Dermis blood vessel endothelial cell (primary cell): Measurements from ENCODE around the gene SIT1. TPM values are rescaled to one million over a fixed set of nuclear protein-coding genes. Genes with fewer than 3 reads are reported as not detected.
"Not testable (repeated sequence)": the region's sequence is repeated elsewhere in the genome, so short reads cannot be mapped to it uniquely, and the experiment has no call there.

Experiments used
- DNase-seq: peaks from one replicate; pipeline ENCODE4 v3.0.0; 2010
- total RNA-seq: library from RNA; depleted of rRNA; stranded (reverse); fragments of >200 nt; gene quantifications from 2 replicates; pipeline ENCODE4 v1.2.3, GENCODE V29; 2014

The SIT1 gene
- total RNA-seq, 1 donor from 2014 or later, result not detected

DNA sequence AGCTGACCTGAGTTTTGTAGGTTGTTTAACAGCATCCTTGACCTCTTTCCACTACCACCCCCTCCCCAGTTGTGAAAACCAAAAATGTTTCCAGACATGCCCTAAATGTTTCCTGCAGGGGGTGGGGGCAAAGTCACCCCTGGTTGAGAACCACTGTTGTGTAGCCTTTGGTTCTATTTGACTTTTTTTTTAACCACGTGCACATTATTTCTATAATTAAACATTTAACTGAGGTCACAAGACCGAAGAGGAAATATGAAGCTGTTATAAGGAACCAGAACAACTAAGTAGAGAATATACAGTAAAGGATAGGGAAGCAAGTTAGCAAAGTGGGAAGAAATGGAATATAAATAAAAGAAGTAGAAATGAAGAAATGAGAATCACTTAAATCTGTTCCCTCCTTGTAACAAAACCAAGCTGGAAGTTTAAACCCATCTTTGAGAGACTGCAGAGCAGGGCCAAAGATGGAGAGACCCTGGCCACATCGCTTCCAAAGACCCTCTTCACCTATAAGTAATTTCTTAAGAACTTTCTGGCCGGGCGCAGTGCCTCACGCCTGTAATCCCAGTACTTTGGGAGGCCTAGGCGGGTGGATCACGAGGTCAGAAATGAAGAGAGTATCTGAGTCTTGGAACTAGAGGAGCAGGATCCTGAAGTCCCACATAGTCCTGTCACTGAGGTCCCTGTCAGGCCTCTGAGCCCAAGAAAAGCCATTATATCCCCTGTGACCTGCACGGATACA, 14.4 kb downstream of the SIT1 start:
- DNase-seq, result no peak

DNA sequence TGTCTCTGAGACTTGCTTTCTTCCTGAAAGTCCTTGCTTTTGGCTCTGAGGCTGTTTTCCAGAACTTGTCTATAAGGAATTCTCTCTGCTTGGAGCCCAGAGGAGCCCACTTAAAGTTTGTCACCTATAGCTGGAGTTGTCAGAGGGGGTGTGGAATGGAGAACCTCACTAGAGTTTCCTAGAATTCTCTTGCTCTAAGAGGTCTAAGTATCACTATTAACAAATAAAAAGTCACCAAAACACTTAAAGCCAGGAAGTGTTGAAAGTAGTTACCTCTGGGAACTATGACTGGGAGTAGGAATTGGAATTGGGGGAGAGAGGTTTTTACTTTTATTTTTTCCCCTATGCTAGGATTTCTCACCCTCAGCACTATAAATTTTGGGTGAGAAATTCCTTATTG, 15.0 kb downstream of the SIT1 start:
- no peak for DNase-seq

DNA sequence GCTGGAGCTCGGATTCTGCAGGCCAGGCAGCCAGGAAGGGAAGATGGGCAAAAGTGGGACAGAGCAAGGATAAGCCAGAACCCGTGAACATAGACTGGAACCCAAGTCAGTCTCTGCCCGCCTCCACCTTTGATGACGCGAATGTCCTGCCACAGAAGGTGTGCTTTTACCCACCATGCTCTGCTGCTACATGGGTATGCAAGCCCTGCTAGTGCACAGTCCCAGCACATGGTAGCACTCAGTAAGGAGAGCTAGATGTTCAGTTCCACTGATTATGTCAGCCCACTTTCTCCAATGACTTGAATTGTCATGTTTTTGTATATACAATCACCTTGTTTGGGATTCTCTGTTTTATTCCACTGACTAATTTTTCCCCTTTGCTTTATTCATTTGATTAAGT, 21.1 kb downstream of the SIT1 start:
- DNase-seq, result no peak

DNA sequence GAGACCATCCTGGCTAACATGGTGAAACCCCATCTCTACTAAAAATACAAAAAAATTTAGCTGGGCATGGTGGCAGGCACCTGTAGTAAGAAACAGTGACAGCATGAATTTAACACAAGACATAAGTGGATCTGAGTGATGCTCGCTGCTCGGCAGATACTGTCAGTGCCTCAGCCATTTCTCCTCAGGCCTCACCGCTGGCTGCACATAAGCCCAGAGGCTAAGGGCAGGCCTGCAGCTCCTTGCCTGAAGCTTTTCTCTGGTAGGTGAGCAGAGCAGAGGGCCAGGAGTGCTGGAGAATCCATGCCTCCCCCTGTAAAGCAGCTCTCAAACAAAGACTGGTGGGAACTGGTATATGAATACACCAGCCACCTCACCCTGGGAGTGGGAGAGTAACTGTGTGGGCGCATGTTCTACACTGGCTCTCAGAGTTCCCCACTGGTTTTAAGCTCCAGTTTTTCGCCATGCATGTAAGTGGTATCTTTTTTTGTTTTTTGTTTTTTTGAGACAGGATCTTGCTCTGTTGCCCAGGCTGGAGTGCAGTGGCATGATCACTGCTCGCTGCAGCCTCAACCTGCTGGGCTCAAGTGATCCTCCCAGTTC, 22.2 kb downstream of the SIT1 start:
- DNase-seq, result no peak

DNA sequence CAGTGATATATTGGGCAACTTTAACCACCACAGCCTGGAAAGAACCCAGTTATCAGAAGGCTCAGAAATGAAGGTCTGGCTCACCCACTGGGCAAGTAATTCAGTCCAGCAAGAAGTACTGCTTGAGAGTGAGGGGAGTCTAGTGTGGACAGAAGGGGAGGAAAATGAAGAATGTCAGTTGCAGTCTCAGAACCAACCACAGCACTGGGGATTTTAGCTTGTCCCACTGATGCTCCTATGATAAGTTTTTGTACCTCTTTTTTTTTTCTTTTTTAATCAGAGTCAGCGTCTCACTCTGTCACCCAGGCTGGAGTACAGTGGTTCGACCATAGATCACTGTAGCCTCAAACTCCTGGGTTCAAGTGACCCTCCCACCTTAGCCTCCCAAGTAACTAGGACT, 23.2 kb downstream of the SIT1 start:
- DNase-seq, result no peak

DNA sequence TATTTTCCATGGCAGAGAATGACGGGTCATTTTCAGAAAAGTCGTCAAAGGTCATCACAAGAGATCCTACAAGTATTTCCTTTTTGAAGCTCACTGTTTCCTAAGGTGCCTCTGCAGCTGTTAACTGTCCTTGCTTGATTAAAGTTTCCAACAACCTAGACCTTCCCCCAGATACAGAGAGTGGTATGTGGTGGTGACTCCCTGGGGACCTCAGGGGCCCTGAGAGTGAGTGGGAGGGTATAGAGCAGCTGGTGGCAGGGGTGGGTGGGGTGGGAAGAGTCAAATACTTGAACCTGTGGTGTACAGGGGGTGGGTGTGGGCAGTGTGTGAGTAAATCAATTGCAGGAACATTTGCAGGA, 31.0 kb downstream of the SIT1 start:
- no peak for DNase-seq

DNA sequence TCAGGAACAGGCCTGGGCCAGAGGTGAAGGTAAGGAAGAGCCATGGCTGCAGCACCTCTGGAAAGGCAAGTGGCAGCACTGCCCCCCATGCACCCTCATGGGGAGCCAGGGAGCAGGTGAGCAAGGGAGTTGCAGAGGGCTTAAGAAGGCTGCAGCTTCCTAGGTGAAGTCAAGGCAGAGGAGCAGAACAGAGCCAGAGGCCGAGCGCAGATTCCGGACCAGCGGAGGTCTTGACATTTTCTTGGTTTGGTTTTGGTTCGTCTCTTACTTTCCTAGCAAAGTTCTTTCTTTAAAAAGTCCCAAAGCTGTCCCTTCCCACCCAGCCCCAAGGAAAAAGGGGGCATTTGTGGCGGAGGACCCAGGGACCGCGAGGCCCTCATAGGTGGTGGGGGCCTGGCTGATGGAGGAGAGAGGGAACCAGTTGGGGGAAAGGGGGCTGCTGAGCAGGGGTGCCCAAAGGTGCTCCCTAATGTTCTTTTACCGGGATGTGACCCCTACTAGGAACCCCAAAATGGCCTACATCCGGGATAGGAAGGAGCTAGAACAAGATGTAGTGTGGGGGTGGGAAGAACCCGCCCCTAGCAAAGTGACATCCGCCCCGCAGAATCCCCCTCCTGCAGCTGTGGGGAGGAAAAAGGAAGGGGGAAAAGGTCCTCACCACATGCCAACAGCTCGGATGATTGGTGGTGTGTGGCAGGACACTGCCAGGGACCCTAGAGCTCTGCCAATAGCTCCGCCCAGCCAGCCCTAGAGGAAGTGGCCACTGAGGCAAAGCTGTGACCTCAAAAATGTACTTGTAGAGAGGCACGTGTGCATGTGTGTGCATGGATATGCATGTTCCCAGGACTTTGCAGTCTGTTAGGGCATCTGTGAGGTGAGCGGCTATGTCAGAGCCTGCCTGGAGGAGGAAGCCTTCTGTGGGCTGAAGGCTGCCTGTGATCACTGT, 31.6 kb downstream of the SIT1 start:
- DNase-seq, result no peak

DNA sequence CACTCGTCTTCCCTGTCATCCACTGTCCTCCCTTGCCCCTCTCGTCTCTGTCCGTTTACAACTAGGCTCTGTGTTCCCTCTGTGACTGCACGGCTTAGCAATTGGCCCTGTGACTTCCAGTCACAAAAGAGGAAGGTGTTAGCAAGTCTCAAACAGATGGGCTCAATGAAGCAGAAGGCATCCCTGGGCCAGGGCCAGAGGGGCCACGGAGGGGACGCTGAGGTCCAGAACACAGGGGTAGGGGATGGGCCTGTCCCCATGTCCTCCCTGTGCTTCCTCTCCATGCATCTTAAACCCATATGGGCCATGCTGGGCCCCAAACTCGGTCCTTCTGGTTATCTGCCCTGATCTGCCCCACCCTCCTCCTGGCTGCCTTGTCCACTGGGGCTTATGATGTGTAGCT, 32.4 kb downstream of the SIT1 start, which contains the start of gene CD72:
Gene CD72 (minus strand): TSS at position 89 of the 403 bp plus-strand sequence. CDS start 110 bp downstream, outside the sequence.
- no peak for DNase-seq

DNA sequence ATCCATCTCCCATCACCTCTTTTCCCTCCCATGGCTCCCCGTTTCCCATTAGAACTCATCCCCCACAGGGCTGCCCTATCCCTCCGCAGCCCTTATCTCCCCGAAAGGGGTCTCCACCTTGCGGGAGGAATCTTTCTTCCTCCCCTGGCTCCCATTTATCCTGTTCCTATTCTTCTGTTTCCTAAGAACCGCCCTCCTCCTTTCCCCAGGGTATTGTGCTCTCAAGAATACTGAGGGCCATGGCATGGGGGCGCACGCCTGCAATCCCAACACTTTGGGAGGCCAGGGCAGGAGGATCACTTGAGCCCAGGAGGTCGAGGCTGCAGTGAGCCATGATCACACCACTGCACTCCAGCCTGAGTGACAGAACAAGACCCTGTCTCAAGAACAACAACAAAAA, 33.2 kb downstream of the SIT1 start:
- no peak for DNase-seq

DNA sequence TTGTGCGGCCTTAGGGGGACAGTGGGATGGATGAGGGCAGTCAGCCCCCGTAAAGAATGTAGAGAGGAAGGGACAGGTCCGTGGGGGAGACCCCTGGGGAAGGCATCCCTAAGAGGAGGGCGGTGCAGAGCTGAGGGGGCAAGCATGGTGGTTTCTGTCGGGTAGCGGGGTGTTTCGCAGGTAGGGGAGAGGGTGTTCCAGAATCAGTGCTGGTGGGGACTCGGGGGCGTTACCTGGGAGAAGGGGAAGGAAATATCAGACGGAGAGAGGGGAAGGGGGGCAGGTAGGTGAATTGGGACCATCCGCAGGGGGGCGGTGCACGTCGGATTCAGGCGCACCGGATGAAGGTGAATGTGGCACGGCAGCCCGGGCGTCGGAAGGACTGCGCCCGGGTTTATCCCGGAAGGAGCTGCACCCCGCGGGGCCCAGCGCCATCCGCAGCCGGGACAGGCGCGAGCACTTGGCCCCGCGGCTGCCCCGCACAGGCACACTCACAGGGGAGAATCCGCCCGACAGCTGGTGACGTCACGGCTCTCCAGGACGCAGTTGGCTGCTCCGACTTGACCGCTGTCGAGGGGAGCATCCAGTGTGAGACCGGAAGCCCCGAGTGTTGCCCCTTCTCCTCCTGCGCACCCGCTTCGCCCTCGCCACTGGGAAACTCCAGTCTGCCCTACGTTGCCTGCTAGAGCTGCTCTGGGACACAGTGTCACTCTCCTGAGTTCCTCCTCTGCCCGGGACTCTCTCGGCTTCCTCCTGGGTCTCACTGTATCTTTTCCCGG, 33.9 kb downstream of the SIT1 start:
- peak; percentile 49 for DNase-seq

DNA sequence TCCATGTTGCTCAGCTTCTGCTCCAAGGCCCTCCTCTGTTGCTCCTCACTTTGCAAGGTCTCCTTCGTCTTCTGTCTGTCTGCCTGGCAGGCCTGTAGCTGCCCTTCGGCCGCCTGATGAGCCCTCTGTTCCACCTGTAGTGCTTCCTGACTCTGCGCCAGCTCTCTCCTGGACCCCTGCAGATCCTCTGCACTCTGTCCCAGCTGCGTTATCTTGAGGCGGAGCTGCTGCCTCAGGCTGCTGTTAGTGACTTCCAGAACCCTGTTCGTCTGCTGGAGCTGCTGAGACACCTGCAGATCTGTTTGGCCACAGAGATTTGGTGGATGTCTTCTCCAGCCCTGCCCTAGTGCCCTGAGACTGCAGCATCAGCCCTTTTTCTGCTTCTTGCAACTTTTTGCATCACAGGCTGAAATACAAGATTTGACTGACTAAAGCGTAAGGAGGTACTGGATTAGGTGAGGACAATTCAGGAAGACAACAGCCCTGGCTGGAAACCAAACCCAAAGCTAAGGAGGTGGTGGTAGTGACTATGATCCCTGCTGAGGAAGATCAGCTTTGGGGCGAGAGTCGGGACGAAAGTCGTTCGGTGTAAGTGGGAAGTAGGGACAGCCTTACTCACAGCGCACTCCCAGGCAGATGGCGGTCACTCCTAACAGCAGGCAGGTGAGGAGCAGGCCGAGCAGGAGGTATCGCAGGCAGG, 34.6 kb downstream of the SIT1 start:
- no peak for DNase-seq

DNA sequence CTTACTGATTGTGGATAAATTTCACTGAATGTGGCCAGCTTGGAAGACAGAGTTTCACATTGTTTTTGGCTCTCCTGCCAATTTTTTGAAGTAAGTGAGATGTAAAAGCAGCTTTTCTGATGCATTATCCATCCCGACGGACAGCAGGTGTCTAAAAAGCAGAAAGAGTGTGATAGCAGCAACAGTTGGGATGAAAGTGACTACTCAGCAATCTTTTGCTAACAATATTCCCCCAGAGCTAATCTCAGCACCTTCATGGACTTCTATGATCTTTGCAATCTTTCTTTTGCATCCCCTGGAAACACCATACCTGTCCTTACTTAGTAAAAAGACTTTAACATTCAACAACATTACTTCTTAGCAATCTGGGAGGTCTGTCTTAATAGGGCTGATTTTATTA, 37.9 kb downstream of the SIT1 start:
- no peak for DNase-seq

DNA sequence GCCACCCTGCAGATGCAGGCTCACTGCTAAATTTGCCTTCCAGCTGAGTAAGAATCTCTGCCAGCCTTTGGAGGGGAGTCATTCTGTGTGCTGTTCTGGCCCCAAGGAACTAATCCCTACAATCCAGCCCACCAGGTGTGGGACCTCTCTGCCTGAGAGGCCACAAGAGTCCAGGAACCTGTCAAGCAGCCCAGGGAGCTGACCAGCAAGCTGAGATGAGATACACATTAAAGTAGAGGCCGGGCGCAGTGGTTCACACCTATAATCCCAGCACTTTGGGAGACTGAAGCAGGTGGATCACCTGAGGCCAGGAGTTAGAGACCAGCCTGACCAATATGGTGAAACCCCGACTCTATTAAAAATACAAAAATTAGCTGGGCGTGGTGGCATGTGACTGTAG, 38.7 kb downstream of the SIT1 start:
- not testable (repeated sequence) for DNase-seq

DNA sequence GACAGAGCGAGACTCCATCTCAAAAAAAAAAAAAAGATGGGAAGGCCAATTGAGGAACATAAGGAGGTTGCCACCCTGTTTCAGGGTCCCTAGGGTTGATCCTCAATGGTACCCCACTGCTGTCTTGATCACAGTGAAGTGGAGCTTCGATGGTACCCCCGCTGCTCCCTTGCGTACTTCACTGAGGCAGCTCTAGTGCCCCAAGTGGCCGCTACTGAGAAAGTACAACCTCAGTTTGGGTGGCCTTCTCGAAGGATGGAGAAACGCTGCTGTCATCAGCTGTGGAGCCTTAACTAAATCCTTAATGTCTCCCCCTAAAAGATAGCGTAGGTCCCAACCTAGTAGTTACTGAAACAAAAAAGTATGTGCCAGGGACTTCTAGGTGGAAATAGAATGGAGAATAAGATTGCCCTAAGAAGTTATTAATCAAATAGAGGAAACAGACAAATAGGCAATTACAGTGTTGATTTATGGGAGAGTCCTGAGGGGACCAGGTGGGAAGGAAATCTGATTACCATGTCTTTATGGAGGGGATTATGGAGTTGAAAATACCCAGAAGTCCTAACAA, 39.4 kb downstream of the SIT1 start:
- DNase-seq, result peak; percentile 70

DNA sequence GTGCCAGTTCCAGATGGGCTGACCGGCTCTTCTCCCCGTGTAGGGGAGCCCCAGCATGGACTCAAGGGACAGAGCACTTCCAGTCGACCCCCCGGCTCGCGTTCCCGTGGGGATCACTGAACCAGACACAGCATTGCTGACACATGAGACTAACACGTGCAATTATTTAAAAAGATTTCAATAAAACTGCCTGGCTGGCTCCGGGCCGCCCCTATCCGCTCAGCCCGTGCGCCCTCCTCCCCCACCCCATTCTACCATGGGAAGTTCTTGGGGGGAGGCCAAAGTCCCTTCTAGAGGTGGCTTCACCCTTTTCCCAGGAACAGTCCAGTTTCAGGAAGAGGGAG, 40.9 kb downstream of the SIT1 start:
- DNase-seq, result no peak

DNA sequence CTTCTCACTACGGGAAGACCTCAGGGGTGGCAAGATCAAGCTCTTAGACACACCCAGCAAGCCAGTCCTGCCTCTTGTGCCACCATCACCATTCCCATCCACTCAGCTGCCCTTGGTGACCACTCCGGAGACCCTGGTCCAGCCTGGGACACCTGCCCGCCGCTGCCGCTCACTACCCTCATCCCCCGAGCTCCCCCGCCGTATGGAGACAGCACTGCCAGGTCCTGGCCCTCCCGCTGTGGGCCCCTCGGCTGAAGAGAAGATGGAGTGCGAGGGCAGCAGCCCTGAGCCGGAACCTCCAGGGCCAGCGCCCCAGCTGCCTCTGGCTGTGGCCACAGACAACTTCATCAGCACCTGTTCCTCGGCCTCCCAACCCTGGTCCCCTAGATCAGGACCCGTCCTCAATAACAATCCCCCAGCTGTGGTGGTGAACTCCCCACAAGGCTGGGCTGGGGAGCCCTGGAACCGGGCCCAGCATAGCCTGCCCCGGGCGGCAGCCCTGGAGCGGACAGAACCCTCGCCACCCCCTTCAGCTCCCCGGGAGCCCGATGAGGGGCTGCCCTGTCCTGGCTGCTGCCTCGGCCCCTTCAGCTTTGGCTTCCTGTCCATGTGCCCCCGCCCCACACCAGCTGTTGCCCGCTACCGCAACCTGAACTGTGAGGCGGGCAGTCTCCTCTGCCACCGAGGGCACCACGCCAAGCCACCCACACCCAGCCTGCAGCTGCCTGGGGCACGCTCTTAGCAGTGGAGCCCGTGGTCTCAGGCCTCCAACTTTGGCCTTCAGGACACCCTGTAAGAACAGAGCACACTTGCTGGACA, 41.5 kb downstream of the SIT1 start:
- DNase-seq, result no peak

DNA sequence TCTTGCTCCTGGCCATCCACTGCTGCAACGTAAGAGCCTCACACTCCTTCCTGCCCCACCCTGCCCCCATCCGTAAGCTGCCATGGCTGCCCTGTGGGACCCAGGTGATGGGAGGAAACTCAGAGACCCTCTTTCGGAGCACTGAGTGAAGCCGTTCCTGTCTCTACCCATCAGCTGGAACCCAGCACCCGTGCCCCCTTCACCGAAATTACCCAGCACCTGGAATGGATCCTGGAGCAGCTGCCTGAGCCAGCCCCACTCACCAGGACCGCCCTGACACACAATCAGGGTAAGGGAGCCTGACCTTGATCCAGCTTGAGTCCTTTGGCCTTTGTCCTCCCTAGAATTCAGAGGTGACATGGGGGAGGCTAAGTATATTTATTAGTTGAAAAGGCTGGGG, 42.5 kb downstream of the SIT1 start:
- no peak for DNase-seq

DNA sequence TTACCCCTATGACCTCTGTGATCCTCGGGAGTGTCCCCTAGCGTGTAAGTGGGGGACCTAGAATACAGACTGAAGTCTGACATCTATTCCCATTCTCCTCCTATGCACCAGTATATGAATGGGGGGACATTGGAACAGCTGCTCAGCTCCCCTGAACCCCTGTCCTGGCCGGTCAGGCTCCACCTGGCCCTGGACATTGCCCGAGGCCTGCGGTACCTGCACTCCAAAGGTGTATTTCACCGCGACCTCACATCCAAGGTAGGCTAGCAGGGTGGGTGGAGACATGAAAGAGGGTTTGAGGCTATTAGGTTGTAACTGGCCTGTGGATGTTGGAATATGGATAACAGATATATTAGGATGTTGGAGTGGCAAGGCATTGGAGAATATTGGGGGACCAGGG, 44.0 kb downstream of the SIT1 start:
- DNase-seq, result no peak

DNA sequence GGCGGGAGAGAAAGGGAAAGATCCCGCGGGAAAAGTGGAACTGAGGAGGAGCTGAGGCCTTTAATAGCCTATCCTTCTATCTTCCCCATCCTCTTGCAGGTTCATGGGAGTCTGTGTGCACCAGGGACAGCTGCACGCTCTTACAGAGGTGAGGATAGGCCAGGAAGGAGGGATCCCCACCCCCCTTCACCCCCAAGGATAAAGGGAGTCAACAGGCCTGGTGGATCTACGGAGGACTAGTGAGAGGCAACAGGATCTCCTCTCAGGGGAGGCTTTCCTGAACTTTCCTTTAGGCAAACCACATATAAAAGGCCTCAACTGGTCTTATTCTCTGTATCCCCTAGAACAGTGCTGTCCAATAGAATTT, 44.6 kb downstream of the SIT1 start:
- DNase-seq, result no peak

DNA sequence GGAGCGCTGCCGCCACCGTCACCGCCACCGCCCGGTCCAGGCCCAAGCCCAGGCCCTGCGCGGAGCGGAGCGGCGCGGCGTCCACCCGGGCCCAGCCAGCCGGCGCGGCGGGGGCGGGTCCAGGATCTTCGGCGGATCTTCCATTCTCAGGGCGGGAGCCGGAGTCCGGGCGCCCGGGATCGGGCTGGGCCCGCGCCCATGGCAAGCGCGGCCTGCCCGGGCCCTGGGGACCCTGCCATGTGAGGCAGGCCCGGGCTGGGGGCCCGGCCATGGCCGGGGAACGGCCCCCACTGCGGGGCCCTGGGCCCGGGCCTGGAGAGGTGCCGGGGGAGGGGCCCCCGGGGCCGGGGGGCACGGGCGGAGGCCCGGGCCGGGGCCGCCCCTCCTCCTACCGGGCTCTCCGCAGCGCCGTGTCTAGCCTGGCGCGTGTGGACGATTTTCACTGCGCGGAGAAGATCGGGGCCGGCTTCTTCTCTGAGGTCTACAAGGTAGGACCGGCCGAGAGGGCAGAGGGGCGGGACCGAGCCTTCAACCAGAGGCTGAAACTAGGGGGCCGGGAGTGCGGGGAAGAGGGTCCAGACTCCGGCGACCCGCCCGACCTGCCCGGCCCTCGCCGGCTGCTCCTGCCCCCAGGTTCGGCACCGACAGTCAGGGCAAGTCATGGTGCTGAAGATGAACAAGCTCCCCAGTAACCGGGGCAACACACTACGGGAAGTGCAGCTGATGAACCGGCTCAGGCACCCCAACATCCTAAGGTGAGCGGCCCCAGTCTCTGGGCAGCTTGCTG, 45.2 kb downstream of the SIT1 start:
- peak; percentile 17 for DNase-seq
